GM12892 (cell line): ENCODE results near the gene COQ10A.

ENCODE experiments used
- DNase-seq: peaks from one replicate; pipeline ENCODE4 v3.0.0; 2011; ENCODE audit not compliant: insufficient read length
- FAIRE-seq: peaks from 2 replicates; lab custom pipeline; 2011; peaks lifted over from hg19 to GRCh38; lab: Jason Lieb, UNC
- POLR2A ChIP-seq: IDR thresholded peaks from 2 replicates; pipeline ENCODE4 v1.6.1; 2011; ENCODE audit warnings: low read depth, low read length, control low read depth
- POLR2AphosphoS5 ChIP-seq: IDR thresholded peaks from 2 replicates; pipeline ENCODE4 v1.6.1; 2011; ENCODE audit warnings: low read depth, low read length, control low read depth
- TAF1 ChIP-seq: IDR thresholded peaks from 2 replicates; pipeline ENCODE4 v1.6.1; 2011; ENCODE audit warnings: low read depth, mild to moderate bottlenecking, control low read depth, low read length, borderline replicate concordance

The COQ10A gene

GRCh38 chr12:56247923-56248322 is 18.8 kb upstream of the COQ10A start:
- DNase-seq (no peak), FAIRE-seq (no peak)
- TF ChIP-seq POLR2AphosphoS5 (no peak), TAF1 (no peak), POLR2A (no peak)

DNA sequence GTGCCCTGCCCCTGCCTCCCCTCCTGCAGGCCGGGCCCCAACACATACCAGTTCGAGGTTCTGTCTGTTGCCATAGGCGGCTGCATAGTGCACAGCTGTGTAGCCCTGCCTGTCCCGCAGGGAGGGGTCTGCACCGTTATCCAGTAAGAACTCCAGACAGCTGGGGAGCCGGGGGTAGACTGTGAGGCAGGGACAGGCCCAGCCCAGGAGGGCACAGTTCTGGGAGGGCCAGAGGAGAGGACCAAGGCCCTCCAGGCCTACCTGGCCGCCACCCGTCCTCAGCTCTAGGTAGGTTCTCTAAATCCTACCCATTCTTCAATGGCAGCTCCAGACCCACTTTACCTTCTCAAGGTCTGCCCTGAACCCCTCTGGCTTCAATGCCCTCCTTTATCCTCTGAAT is 18.0 kb upstream of the COQ10A start:
- no peak for TF ChIP-seq TAF1
- no peak for TF ChIP-seq POLR2A
- TF ChIP-seq POLR2AphosphoS5: no peak
- DNase-seq: no peak
- FAIRE-seq: no peak

- DNase-seq: no peak
Measured at GRCh38 chr12:56252649-56253048, 14.1 kb upstream of the COQ10A start.

GRCh38 chr12:56253091-56253490 is 13.7 kb upstream of the COQ10A start:
- TF ChIP-seq TAF1 (no peak), POLR2AphosphoS5 (no peak), POLR2A (no peak)
- no peak for DNase-seq
- no peak for FAIRE-seq

More at GRCh38 chr12:56252649-56253048, 14.1 kb upstream of the COQ10A start:
- TF ChIP-seq POLR2AphosphoS5 (no peak), POLR2A (no peak), TAF1 (no peak)
- no peak for FAIRE-seq

GRCh38 chr12:56255671-56256070 is 11.1 kb upstream of the COQ10A start:
- no peak for DNase-seq
- FAIRE-seq: no peak
- TF ChIP-seq POLR2AphosphoS5 (no peak), TAF1 (no peak), POLR2A (no peak)

- TF ChIP-seq POLR2A (no peak), TAF1 (no peak), POLR2AphosphoS5 (no peak)
- DNase-seq (no peak), FAIRE-seq (no peak)
Measured at GRCh38 chr12:56256326-56256960, 10.3 kb upstream of the COQ10A start.

DNA sequence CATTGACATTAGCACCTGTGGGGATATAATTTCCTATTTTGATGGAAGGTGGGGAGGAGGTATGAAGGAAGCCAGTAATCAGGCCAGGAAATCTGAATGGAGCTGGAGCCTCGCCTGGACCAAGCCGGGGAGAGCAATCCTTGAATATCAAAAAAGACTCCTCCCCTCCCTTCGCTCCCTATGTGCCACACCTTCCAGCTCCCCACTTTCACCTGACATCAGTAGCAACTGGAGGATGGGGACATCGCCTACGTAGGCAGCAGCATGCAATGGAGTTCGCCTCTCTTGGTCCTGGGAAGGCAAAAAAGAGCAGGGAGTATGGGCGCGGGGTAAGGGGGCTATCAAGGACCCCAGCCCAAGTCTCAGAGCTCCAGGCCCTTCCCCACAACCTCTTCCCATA is 9.7 kb upstream of the COQ10A start:
- FAIRE-seq (no peak), DNase-seq (no peak)
- TF ChIP-seq TAF1 (no peak), POLR2AphosphoS5 (no peak), POLR2A (no peak)

DNA sequence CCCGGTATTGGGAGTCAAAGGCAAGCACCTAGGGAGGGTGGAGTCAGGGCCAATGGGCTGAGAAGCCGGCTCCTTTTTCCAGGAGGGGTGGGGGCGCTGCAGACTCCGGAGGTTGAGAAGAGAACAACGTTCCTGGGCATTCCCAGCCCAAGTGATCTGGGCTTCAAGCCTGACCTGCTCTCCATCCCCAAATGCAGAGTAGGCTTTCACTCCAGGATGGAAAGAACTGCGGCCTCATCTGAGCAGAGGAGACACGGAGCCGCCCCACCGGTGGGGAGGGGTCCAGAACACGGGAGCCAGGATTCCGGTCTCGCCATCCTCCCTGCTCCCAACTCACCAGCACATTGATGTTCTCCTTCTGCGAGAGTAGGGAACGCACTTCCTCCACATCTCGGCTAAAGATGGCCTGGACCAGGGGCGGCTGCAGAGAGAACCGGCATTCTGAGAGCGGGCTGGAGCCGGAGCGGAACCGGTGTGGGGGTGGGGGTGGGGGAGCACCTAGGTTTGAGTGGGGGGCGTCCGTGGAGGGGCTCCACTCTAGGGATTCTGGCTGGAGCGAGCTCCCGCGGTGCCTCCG is 9.2 kb upstream of the COQ10A start:
- no peak for TF ChIP-seq POLR2A
- TF ChIP-seq TAF1: no peak
- TF ChIP-seq POLR2AphosphoS5: no peak
- no peak for DNase-seq
- no peak for FAIRE-seq

DNA sequence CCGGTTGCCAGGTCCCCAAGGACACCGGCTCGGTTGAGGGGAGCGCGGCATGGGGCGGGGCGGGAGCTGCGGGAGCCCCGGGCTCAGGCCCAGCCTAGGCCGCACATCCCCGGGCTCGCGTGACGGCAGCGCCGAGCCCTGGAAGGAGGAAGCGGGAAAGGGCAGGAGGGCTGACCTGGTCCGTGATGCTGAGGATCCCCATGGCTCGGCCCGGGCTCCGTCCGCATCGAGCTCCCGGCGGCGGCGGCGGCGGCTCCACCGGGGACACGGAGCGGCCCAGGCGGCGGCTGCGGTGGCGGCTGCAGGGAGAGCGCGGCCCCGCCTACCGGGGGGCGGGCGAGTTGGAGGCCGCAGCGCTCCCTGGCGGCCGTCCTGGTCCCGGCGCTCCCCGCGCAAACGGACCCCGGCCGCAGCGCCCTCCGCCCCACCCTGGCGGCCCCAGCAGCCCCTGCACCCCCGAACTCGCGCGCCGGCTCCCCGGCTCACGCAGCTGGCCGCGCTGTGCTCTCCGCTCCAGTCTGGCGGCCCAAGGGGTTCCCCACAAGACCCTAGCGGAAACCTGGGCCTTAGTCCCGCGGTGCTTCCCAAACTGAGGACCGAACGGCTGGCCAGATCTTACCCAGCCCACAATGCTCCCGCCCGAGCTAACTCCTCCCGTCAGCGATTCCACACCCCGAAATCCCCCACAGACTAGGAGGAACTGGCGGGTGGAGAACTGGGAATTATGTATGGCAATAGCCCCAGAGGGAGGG is 8.5 kb upstream of the COQ10A start, which contains the start of gene ANKRD52:
ANKRD52 (minus strand) TSS at position 317 of the 752 bp plus-strand sequence; CDS start at position 202, 115 bp downstream.
- DNase-seq: peak; percentile 96
- FAIRE-seq: peak; percentile 94
- 0 out of 2 replicates have a peak, but pooled peaks have one; percentile 47 for TF ChIP-seq TAF1
- TF ChIP-seq POLR2AphosphoS5: no peak
- TF ChIP-seq POLR2A: peak; percentile 46; the same call in 1 of the 2 replicates

DNA sequence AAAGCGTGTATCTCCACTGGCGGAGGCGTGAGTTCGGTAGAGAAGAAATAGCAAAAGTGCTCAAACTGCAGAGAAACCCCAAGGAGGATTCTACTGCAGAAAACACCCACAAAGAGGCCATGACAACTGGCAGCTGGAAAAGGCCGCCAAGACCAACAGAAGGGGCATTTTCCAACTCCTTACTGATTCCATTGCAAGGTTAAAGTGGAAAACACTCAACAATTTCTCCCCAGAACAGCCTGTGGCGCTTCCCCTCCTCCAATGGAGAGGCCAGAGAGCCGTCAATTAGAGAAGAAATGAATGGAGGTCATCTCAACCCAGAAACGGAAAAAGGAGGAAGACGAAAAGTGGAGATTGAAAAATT is 7.9 kb upstream of the COQ10A start:
- DNase-seq: no peak
- TF ChIP-seq POLR2AphosphoS5: no peak
- no peak for TF ChIP-seq POLR2A
- no peak for TF ChIP-seq TAF1
- FAIRE-seq: peak; percentile 17

- no peak for FAIRE-seq
- TF ChIP-seq TAF1 (no peak), POLR2AphosphoS5 (no peak), POLR2A (no peak)
- no peak for DNase-seq
Measured at GRCh38 chr12:56260380-56260779, 6.4 kb upstream of the COQ10A start.

DNA sequence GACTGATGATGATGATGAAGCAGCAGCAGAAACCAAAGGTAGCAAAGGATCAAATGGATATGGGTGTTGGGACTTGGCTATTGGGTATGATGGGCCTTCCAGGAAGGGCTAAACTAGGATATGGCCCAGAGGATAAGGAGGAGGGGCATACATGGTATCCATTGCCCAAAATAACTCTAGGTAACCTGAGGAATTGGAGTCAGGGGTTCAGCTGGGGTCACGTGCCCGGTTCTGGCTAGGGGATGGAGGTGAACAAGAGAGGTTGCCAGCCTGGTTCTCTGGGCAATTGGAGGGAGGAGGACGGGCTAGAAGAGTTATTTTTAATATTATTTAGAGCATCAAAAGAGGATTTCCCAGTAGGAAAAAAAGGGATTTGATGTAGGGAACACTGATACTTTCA is 5.8 kb upstream of the COQ10A start:
- FAIRE-seq (no peak), DNase-seq (no peak)

More for the DNA sequence above, 5.8 kb upstream of the COQ10A start:
- TF ChIP-seq POLR2A: no peak
- no peak for TF ChIP-seq POLR2AphosphoS5
- TF ChIP-seq TAF1: no peak
